Measurements from ENCODE around the gene SMPD1.

SMPD1 gene

GRCh38 chr11:6443269-6444003, 53.2 kb downstream of the SMPD1 start:
- CTCF ChIA-PET, result interaction anchor here (0.5 to 5.5 kb wide), 18 partner anchors 10 to 80 kb away, joined by 3 to 102 read pairs (median 4); partner anchors contain the start of genes APBB1, SMPD1 and TRIM3
- DNase-seq (ENCODE audit: extremely low spot score), result peak; percentile 74
- TF ChIP-seq BHLHE40 (IDR thresholded peaks at IDR 0.05; ENCODE audit: borderline replicate concordance) (no peak), LEF1 (IDR thresholded peaks at IDR 0.05; ENCODE audit: borderline replicate concordance) (no peak), ARNT (IDR thresholded peaks at IDR 0.05) (no peak), FOXK2 (IDR thresholded peaks at IDR 0.05) (no peak), SP1 (IDR thresholded peaks at IDR 0.05) (no peak), FOXM1 (IDR thresholded peaks at IDR 0.05; ENCODE audit: borderline replicate concordance) (no peak), HDGF (IDR thresholded peaks at IDR 0.05; ENCODE audit: borderline replicate concordance) (no peak), NFRKB (IDR thresholded peaks at IDR 0.05) (no peak), SUZ12 (IDR thresholded peaks at IDR 0.05) (no peak)
- POLR2A ChIA-PET, result interaction anchor here (1.0 to 1.9 kb wide), 5 partner anchors 25 to 64 kb away, joined by 4 to 9 read pairs (median 6); partner anchors contain the start of genes APBB1, ARFIP2, SMPD1 and TIMM10B

Measured in HEK293T (cell line).